HG02973 (cell line): ENCODE data around the gene PIP4K2A.
"Not testable (repeated sequence)": the region's sequence is repeated elsewhere in the genome, so short reads cannot be mapped to it uniquely, and the experiment has no call there.

Experiments used
- ATAC-seq: cut with Tn5 transposase; IDR thresholded peaks from one replicate; pipeline ENCODE4 v1.9.1; 2021; ENCODE audit warnings: moderate library complexity; ENCODE audit not compliant: unreplicated experiment

The PIP4K2A gene

GRCh38 chr10:22719406-22720042 is 5.1 kb upstream of the PIP4K2A start:
- ATAC-seq = no peak

GRCh38 chr10:22718659-22719058 is 4.3 kb upstream of the PIP4K2A start:
- not testable (repeated sequence) for ATAC-seq

- no peak for ATAC-seq
Measured at GRCh38 chr10:22717728-22718127, 3.4 kb upstream of the PIP4K2A start.

- ATAC-seq = no peak
Measured at GRCh38 chr10:22716943-22717342, 2.6 kb upstream of the PIP4K2A start.

- ATAC-seq = no peak
Measured at GRCh38 chr10:22715290-22715625, 880 bp upstream of the PIP4K2A start.

GRCh38 chr10:22713853-22714478 is 412 bp downstream of the PIP4K2A start:
- ATAC-seq = peak; percentile 17

- peak; percentile 22 for ATAC-seq
Measured at GRCh38 chr10:22712956-22713852, 1.2 kb downstream of the PIP4K2A start.

- no peak for ATAC-seq
Measured at GRCh38 chr10:22712211-22712955, 2.0 kb downstream of the PIP4K2A start.

- ATAC-seq = no peak
Measured at GRCh38 chr10:22711373-22711772, 3.0 kb downstream of the PIP4K2A start.

- ATAC-seq = peak; percentile 19
Measured at GRCh38 chr10:22710139-22710745, 4.1 kb downstream of the PIP4K2A start.

GRCh38 chr10:22708772-22709171 is 5.6 kb downstream of the PIP4K2A start:
- ATAC-seq = no peak

- ATAC-seq = no peak
Measured at GRCh38 chr10:22705527-22705926, 8.9 kb downstream of the PIP4K2A start.

- ATAC-seq = peak; percentile 44
Measured at GRCh38 chr10:22704942-22705341, 9.4 kb downstream of the PIP4K2A start.

- ATAC-seq = peak; percentile 34
Measured at GRCh38 chr10:22704471-22704911, 9.9 kb downstream of the PIP4K2A start.

GRCh38 chr10:22702348-22702747 is 12.0 kb downstream of the PIP4K2A start:
- no peak for ATAC-seq

- no peak for ATAC-seq
Measured at GRCh38 chr10:22701132-22701826, 13.1 kb downstream of the PIP4K2A start.

GRCh38 chr10:22700489-22700888 is 13.9 kb downstream of the PIP4K2A start:
- ATAC-seq = no peak

- ATAC-seq = no peak
Measured at GRCh38 chr10:22699976-22700375, 14.4 kb downstream of the PIP4K2A start.

- ATAC-seq = no peak
Measured at GRCh38 chr10:22698941-22699440, 15.4 kb downstream of the PIP4K2A start.

GRCh38 chr10:22697800-22698199 is 16.6 kb downstream of the PIP4K2A start:
- ATAC-seq = no peak
